ENCODE data around the gene TMPRSS6.

TMPRSS6 gene

DNA sequence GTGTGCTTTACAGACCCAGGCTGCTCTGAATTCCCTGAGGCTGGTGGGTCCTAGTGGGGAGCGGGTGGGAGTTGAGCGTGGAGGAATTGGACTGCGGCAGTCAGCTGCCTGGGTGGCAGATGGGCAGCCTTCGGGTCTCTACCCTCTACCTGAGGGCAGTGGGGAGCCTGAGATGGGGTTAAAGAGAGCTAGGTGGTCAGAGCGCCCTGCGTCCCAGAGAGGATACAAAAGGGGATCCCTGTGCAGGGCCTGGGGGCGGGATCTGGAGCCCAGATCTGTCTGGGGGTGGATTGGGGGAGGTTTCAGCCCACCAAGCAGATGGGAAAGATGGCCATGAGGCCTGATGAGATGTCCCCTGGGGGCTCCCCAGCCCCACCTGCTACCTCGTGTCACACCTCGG lies 39.8 kb downstream of the TMPRSS6 start:
- TF ChIP-seq, protein P1, sequence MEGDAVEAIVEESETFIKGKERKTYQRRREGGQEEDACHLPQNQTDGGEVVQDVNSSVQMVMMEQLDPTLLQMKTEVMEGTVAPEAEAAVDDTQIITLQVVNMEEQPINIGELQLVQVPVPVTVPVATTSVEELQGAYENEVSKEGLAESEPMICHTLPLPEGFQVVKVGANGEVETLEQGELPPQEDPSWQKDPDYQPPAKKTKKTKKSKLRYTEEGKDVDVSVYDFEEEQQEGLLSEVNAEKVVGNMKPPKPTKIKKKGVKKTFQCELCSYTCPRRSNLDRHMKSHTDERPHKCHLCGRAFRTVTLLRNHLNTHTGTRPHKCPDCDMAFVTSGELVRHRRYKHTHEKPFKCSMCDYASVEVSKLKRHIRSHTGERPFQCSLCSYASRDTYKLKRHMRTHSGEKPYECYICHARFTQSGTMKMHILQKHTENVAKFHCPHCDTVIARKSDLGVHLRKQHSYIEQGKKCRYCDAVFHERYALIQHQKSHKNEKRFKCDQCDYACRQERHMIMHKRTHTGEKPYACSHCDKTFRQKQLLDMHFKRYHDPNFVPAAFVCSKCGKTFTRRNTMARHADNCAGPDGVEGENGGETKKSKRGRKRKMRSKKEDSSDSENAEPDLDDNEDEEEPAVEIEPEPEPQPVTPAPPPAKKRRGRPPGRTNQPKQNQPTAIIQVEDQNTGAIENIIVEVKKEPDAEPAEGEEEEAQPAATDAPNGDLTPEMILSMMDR (conservative IDR thresholded peaks at IDR 0.05; ENCODE audit: low read depth, low read length), result no peak
- H3K4me3 ChIP-seq (ENCODE audit: low read length), result no peak overlapping the region
- DNase-seq (ENCODE audit: low read depth), result no peak

- no peak for DNase-seq (ENCODE audit: low read depth)
- TF ChIP-seq, protein P1 (conservative IDR thresholded peaks at IDR 0.05; ENCODE audit: low read depth, low read length), result no peak
- H3K4me3 ChIP-seq (ENCODE audit: low read length), result no peak overlapping the region
These were observed 40.2 kb downstream of the TMPRSS6 start for GRCh38 chr22:37069319-37069718.

GRCh38 chr22:37068859-37069258 lies 40.7 kb downstream of the TMPRSS6 start:
- H3K4me3 ChIP-seq (ENCODE audit: low read length), result no peak overlapping the region
- DNase-seq (ENCODE audit: low read depth), result no peak
- TF ChIP-seq, protein P1 (conservative IDR thresholded peaks at IDR 0.05; ENCODE audit: low read depth, low read length), result no peak

- no peak overlapping the region for H3K4me3 ChIP-seq (ENCODE audit: low read length)
- DNase-seq (ENCODE audit: low read depth), result no peak
- TF ChIP-seq, protein P1 (conservative IDR thresholded peaks at IDR 0.05; ENCODE audit: low read depth, low read length), result no peak
These were observed 42.1 kb downstream of the TMPRSS6 start for GRCh38 chr22:37067428-37067827.

- no peak overlapping the region for H3K4me3 ChIP-seq (ENCODE audit: low read length)
- TF ChIP-seq, protein P1 (conservative IDR thresholded peaks at IDR 0.05; ENCODE audit: low read depth, low read length), result no peak
- no peak for DNase-seq (ENCODE audit: low read depth)
These were observed 43.6 kb downstream of the TMPRSS6 start for GRCh38 chr22:37065961-37066360.

- no peak overlapping the region for H3K4me3 ChIP-seq (ENCODE audit: low read length)
- TF ChIP-seq, protein P1 (conservative IDR thresholded peaks at IDR 0.05; ENCODE audit: low read depth, low read length), result no peak
- DNase-seq (ENCODE audit: low read depth), result no peak
These were observed 44.3 kb downstream of the TMPRSS6 start for GRCh38 chr22:37065180-37065579.

DNA sequence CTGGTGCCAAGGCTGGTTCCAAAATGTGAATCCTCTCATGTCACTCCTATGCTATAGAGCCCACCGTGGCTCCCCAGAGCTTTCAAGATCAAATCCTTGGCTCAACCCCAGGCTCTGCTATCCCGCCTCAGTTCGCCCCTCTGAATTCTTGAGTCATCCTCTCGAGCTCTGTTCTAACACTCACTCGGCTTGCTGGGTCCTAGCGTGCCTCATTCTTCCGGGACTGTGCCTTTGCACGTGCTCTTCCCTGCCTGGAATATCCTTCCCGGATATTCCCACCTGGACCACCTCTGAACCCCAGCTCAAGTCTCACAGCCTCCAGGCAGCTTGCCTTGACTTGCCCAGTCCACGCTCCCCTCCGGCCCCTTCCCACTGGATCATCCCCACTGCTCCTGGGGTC lies 45.0 kb downstream of the TMPRSS6 start:
- no peak for DNase-seq (ENCODE audit: low read depth)
- no peak overlapping the region for H3K4me3 ChIP-seq (ENCODE audit: low read length)
- TF ChIP-seq, protein P1 (conservative IDR thresholded peaks at IDR 0.05; ENCODE audit: low read depth, low read length), result no peak
